Measurements from ENCODE around the gene CPT1A. TPM values are rescaled to one million over a fixed set of nuclear protein-coding genes. Genes with fewer than 3 reads are reported as not detected.

Gene CPT1A
- total RNA-seq, 2 donors from 2014 or later, result 12.9 to 45.0 TPM

- peak overlapping the region; percentile 91 for H3K4me3 Mint-ChIP-seq
- no peaks in the 10 kb centered on the region for H3K27me3 Mint-ChIP-seq
- H3K27ac Mint-ChIP-seq, result peak overlapping the region; percentile 80
- H3K4me1 Mint-ChIP-seq, result peaks cover 5% of the 10 kb centered on the region
- no peak for ATAC-seq (replicated peaks)
- no peaks in the 10 kb centered on the region for H3K9me3 Mint-ChIP-seq
- no peaks in the 10 kb centered on the region for H3K36me3 Mint-ChIP-seq (ENCODE audit: low read depth)
Measured at GRCh38 chr11:68842427-68843051, 823 bp upstream of the CPT1A start.

GRCh38 chr11:68840661-68841653, 759 bp downstream of the CPT1A start:
- H3K27ac Mint-ChIP-seq, result no peak overlapping the region
- H3K4me1 Mint-ChIP-seq, result peaks cover 6% of the 10 kb centered on the region
- H3K36me3 Mint-ChIP-seq (ENCODE audit: low read depth), result no peaks in the 10 kb centered on the region
- peak overlapping the region; percentile 83 for H3K4me3 Mint-ChIP-seq
- H3K9me3 Mint-ChIP-seq, result no peaks in the 10 kb centered on the region
- no peak for ATAC-seq (replicated peaks)
- no peaks in the 10 kb centered on the region for H3K27me3 Mint-ChIP-seq

- H3K27ac Mint-ChIP-seq, result no peak overlapping the region
Measured at GRCh38 chr11:68839911-68840641, 1.6 kb downstream of the CPT1A start.

GRCh38 chr11:68839054-68839865, 2.5 kb downstream of the CPT1A start:
- peak; percentile 70 for ATAC-seq (replicated peaks)
- Mint-ChIP-seq H3K4me1 (peaks cover 6% of the 10 kb centered on the region), H3K27me3 (no peaks in the 10 kb centered on the region), H3K4me3 (peak overlapping the region; percentile 83), H3K27ac (peak overlapping the region; percentile 73), H3K36me3 (ENCODE audit: low read depth) (no peaks in the 10 kb centered on the region), H3K9me3 (no peaks in the 10 kb centered on the region)

More at GRCh38 chr11:68839911-68840641, 1.6 kb downstream of the CPT1A start:
- Mint-ChIP-seq H3K36me3 (ENCODE audit: low read depth) (no peaks in the 10 kb centered on the region), H3K9me3 (no peaks in the 10 kb centered on the region), H3K4me3 (peak overlapping the region; percentile 83), H3K27me3 (no peaks in the 10 kb centered on the region), H3K4me1 (peaks cover 6% of the 10 kb centered on the region)
- no peak for ATAC-seq (replicated peaks)

GRCh38 chr11:68838572-68838964, 3.1 kb downstream of the CPT1A start:
- Mint-ChIP-seq H3K27me3 (no peaks in the 10 kb centered on the region), H3K4me3 (peak overlapping the region; percentile 83), H3K9me3 (no peaks in the 10 kb centered on the region), H3K27ac (peak overlapping the region; percentile 73), H3K36me3 (ENCODE audit: low read depth) (no peaks in the 10 kb centered on the region), H3K4me1 (peaks cover 6% of the 10 kb centered on the region)
- ATAC-seq (replicated peaks), result no peak

GRCh38 chr11:68837583-68838571, 3.8 kb downstream of the CPT1A start:
- peaks cover 6% of the 10 kb centered on the region for H3K4me1 Mint-ChIP-seq
- no peaks in the 10 kb centered on the region for H3K36me3 Mint-ChIP-seq (ENCODE audit: low read depth)
- no peaks in the 10 kb centered on the region for H3K9me3 Mint-ChIP-seq
- no peak for ATAC-seq (replicated peaks)
- H3K27me3 Mint-ChIP-seq, result no peaks in the 10 kb centered on the region
- H3K27ac Mint-ChIP-seq, result peak overlapping the region; percentile 73
- H3K4me3 Mint-ChIP-seq, result peak overlapping the region; percentile 83

- Mint-ChIP-seq H3K9me3 (no peaks in the 10 kb centered on the region), H3K4me3 (no peak overlapping the region), H3K4me1 (peaks cover 7% of the 10 kb centered on the region), H3K27me3 (no peaks in the 10 kb centered on the region), H3K36me3 (ENCODE audit: low read depth) (no peaks in the 10 kb centered on the region), H3K27ac (no peak overlapping the region)
- ATAC-seq (replicated peaks), result no peak
Measured at GRCh38 chr11:68835749-68836148, 6.0 kb downstream of the CPT1A start.

GRCh38 chr11:68835328-68835727, 6.4 kb downstream of the CPT1A start:
- no peaks in the 10 kb centered on the region for H3K9me3 Mint-ChIP-seq
- no peak overlapping the region for H3K4me3 Mint-ChIP-seq
- H3K27me3 Mint-ChIP-seq, result no peaks in the 10 kb centered on the region
- ATAC-seq (replicated peaks), result no peak
- H3K36me3 Mint-ChIP-seq (ENCODE audit: low read depth), result no peaks in the 10 kb centered on the region
- H3K4me1 Mint-ChIP-seq, result peaks cover 11% of the 10 kb centered on the region
- H3K27ac Mint-ChIP-seq, result no peak overlapping the region

- Mint-ChIP-seq H3K4me3 (no peak overlapping the region), H3K36me3 (ENCODE audit: low read depth) (peaks cover 6% of the 10 kb centered on the region), H3K4me1 (peaks cover 12% of the 10 kb centered on the region), H3K9me3 (no peaks in the 10 kb centered on the region), H3K27ac (no peak overlapping the region), H3K27me3 (no peaks in the 10 kb centered on the region)
- ATAC-seq (replicated peaks), result no peak
Measured at GRCh38 chr11:68832476-68833181, 9.1 kb downstream of the CPT1A start.

GRCh38 chr11:68831124-68831523, 10.6 kb downstream of the CPT1A start:
- H3K9me3 Mint-ChIP-seq, result no peaks in the 10 kb centered on the region
- peaks cover 6% of the 10 kb centered on the region for H3K36me3 Mint-ChIP-seq (ENCODE audit: low read depth)
- ATAC-seq (replicated peaks), result no peak
- peaks cover 10% of the 10 kb centered on the region for H3K4me1 Mint-ChIP-seq
- no peaks in the 10 kb centered on the region for H3K27me3 Mint-ChIP-seq
- no peak overlapping the region for H3K4me3 Mint-ChIP-seq
- peak overlapping the region; percentile 27 for H3K27ac Mint-ChIP-seq

GRCh38 chr11:68829581-68829980, 12.1 kb downstream of the CPT1A start:
- H3K27ac Mint-ChIP-seq, result peak overlapping the region; percentile 82
- no peak for ATAC-seq (replicated peaks)
- no peaks in the 10 kb centered on the region for H3K9me3 Mint-ChIP-seq
- H3K4me3 Mint-ChIP-seq, result no peak overlapping the region
- peaks cover 10% of the 10 kb centered on the region for H3K4me1 Mint-ChIP-seq
- no peaks in the 10 kb centered on the region for H3K27me3 Mint-ChIP-seq
- H3K36me3 Mint-ChIP-seq (ENCODE audit: low read depth), result peaks cover 6% of the 10 kb centered on the region

- Mint-ChIP-seq H3K36me3 (ENCODE audit: low read depth) (peaks cover 6% of the 10 kb centered on the region), H3K9me3 (no peaks in the 10 kb centered on the region), H3K4me1 (peaks cover 10% of the 10 kb centered on the region), H3K4me3 (no peak overlapping the region), H3K27ac (peak overlapping the region; percentile 82), H3K27me3 (no peaks in the 10 kb centered on the region)
- ATAC-seq (replicated peaks), result no peak
Measured at GRCh38 chr11:68828957-68829356, 12.8 kb downstream of the CPT1A start.

Measured in activated T-helper 17 cell treated with anti-CD3 and anti-CD28 coated beads, Interleukin-2, amount 50 U/mL, for 72 hours (primary cell).